Measurements from ENCODE around the gene ATP13A3.

DNA sequence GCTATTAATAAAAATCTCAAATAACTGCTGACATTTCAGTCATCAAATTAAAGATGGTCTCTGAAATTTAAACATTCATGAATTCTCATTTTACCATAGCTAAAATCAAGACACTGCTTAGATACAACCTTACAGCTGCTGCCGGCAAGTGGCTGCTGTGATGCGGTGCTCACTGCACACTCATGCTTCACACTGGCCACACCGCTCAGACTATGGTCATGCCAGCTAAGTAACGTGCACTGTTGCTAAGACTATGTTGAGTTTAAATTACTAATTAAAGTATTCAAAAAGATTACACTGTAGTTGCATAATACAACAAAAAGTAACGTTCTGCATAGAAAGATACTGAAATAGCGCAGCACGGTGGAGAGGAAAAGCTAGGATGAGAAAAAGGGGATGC lies 12.1 kb downstream of the ATP13A3 start:
- TF ChIP-seq, protein P1, sequence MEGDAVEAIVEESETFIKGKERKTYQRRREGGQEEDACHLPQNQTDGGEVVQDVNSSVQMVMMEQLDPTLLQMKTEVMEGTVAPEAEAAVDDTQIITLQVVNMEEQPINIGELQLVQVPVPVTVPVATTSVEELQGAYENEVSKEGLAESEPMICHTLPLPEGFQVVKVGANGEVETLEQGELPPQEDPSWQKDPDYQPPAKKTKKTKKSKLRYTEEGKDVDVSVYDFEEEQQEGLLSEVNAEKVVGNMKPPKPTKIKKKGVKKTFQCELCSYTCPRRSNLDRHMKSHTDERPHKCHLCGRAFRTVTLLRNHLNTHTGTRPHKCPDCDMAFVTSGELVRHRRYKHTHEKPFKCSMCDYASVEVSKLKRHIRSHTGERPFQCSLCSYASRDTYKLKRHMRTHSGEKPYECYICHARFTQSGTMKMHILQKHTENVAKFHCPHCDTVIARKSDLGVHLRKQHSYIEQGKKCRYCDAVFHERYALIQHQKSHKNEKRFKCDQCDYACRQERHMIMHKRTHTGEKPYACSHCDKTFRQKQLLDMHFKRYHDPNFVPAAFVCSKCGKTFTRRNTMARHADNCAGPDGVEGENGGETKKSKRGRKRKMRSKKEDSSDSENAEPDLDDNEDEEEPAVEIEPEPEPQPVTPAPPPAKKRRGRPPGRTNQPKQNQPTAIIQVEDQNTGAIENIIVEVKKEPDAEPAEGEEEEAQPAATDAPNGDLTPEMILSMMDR (IDR thresholded peaks at IDR 0.05), result no peak
- TF ChIP-seq POLR2A (IDR thresholded peaks at IDR 0.05), result no peak

Data from esophagus squamous epithelium (tissue), 4 donors.